WERI-Rb-1 (cell line): Measurements from ENCODE around the gene DPEP2.

Source experiments
- DNase-seq: peaks from one replicate; pipeline ENCODE4 v3.0.0-alpha.2; 2020
- H3K27ac ChIP-seq: fragments of 250-450 bp; sonication (Bioruptor Pico); 2 replicates; pipeline ENCODE4 v1.5.1; 2020; ENCODE audit warnings: mild to moderate bottlenecking, moderate library complexity
- H3K27me3 ChIP-seq: fragments of 250-450 bp; sonication (Bioruptor Pico); 2 replicates; pipeline ENCODE4 v1.5.1; 2021; ENCODE audit warnings: mild to moderate bottlenecking, low read depth, moderate library complexity; ENCODE audit not compliant: insufficient read depth, severe bottlenecking
- H3K36me3 ChIP-seq: fragments of 250-450 bp; sonication (Bioruptor Pico); 2 replicates; pipeline ENCODE4 v1.5.1; 2020; ENCODE audit warnings: mild to moderate bottlenecking, moderate library complexity
- H3K4me3 ChIP-seq: 2 replicates; pipeline ENCODE4 v1.5.1; 2011; ENCODE audit warnings: low read depth, mild to moderate bottlenecking, control low read depth, low read length
- H3K9me3 ChIP-seq: fragments of 250-450 bp; sonication (Bioruptor Pico); 2 replicates; pipeline ENCODE4 v1.5.1; 2021; ENCODE audit warnings: mild to moderate bottlenecking, moderate library complexity; ENCODE audit not compliant: severe bottlenecking
- CTCF ChIP-seq: IDR thresholded peaks from 2 replicates; pipeline ENCODE4 v1.5.1; 2011; ENCODE audit warnings: low read depth, mild to moderate bottlenecking, control low read depth, inconsistent platforms, low read length

The DPEP2 gene

GRCh38 chr16:67949645-67950044, 49.6 kb downstream of the DPEP2 start:
- H3K27ac ChIP-seq: no peak overlapping the region
- H3K9me3 ChIP-seq: no peaks in the 10 kb centered on the region
- H3K27me3 ChIP-seq: no peaks in the 10 kb centered on the region
- H3K4me3 ChIP-seq: no peak overlapping the region
- no peak for DNase-seq
- no peak for TF ChIP-seq CTCF
- peaks cover 2% of the 10 kb centered on the region; the same call in 1 of the 2 replicates for H3K36me3 ChIP-seq

- Histone ChIP-seq H3K36me3 (no peaks in the 10 kb centered on the region; the same call in 1 of the 2 replicates), H3K27ac (no peak overlapping the region), H3K4me3 (no peak overlapping the region), H3K27me3 (no peaks in the 10 kb centered on the region), H3K9me3 (no peaks in the 10 kb centered on the region)
- TF ChIP-seq CTCF: no peak
- DNase-seq: no peak
Observed at GRCh38 chr16:67948015-67948414, 51.3 kb downstream of the DPEP2 start.

GRCh38 chr16:67946966-67947558, 52.2 kb downstream of the DPEP2 start:
- H3K9me3 ChIP-seq: no peaks in the 10 kb centered on the region
- H3K27me3 ChIP-seq: no peaks in the 10 kb centered on the region
- H3K27ac ChIP-seq: no peak overlapping the region
- peaks cover 7% of the 10 kb centered on the region for H3K36me3 ChIP-seq
- no peak for TF ChIP-seq CTCF
- H3K4me3 ChIP-seq: no peak overlapping the region
- DNase-seq: no peak

- Histone ChIP-seq H3K36me3 (peaks cover 7% of the 10 kb centered on the region), H3K4me3 (no peak overlapping the region), H3K27ac (no peak overlapping the region), H3K9me3 (no peaks in the 10 kb centered on the region), H3K27me3 (no peaks in the 10 kb centered on the region)
- TF ChIP-seq CTCF: no peak
- no peak for DNase-seq
Observed at GRCh38 chr16:67946128-67946569, 53.1 kb downstream of the DPEP2 start.

- no peak for DNase-seq
- Histone ChIP-seq H3K9me3 (no peaks in the 10 kb centered on the region), H3K4me3 (no peak overlapping the region), H3K27ac (no peak overlapping the region), H3K27me3 (no peaks in the 10 kb centered on the region), H3K36me3 (peaks cover 7% of the 10 kb centered on the region)
- TF ChIP-seq CTCF: no peak
Observed at GRCh38 chr16:67945392-67945933, 53.8 kb downstream of the DPEP2 start.
